Nephron (organoid): Measurements from ENCODE around the gene MOG.

ENCODE experiments used
- H3K27ac Mint-ChIP-seq, 3 experiments: 2 replicates each; pipeline ENCODE4 v1.8.0; 2020; ENCODE audit warnings: mixed read lengths in 3 of 3, mild to moderate bottlenecking in 2 of 3, moderate library complexity in 1 of 3
- H3K27me3 Mint-ChIP-seq: 2 replicates; pipeline ENCODE4 v1.8.0; 2021; ENCODE audit warnings: low read depth, mild to moderate bottlenecking, moderate library complexity, mixed read lengths
- H3K36me3 Mint-ChIP-seq: 2 replicates; pipeline ENCODE4 v1.8.0; 2020; ENCODE audit warnings: low read depth, mixed read lengths
- H3K4me1 Mint-ChIP-seq: 2 replicates; pipeline ENCODE4 v1.8.0; 2020; ENCODE audit warnings: mixed read lengths
- H3K4me3 Mint-ChIP-seq, 3 experiments: 2 replicates each; pipeline ENCODE4 v1.8.0; 2020; ENCODE audit warnings: mild to moderate bottlenecking in 3 of 3, mixed read lengths in 3 of 3, moderate library complexity in 2 of 3
- H3K9me3 Mint-ChIP-seq: 2 replicates; pipeline ENCODE4 v1.8.0; 2020; ENCODE audit warnings: mixed read lengths
- CTCF ChIP-seq, 3 experiments: fragments of 200-600 bp; sonication (generic); IDR thresholded peaks; one replicate each; pipeline ENCODE4 v1.5.0; 2021; ENCODE audit warnings: antibody characterized with exemption in 3 of 3; ENCODE audit not compliant: unreplicated experiment in 3 of 3

MOG gene

GRCh38 chr6:29708432-29709179, 51.7 kb downstream of the MOG start:
- Mint-ChIP-seq H3K27me3 (peaks cover 65% of the 10 kb centered on the region), H3K36me3 (no peaks in the 10 kb centered on the region), H3K4me1 (peaks cover 4% of the 10 kb centered on the region), H3K9me3 (no peaks in the 10 kb centered on the region), H3K27ac (no peak overlapping the region), H3K4me3 (no peak overlapping the region)
- no peak for TF ChIP-seq CTCF (IDR thresholded peaks at IDR 0.05; ENCODE audit: unreplicated experiment in 3 of 3)

GRCh38 chr6:29709188-29709587, 52.3 kb downstream of the MOG start:
- Mint-ChIP-seq H3K4me1 (peaks cover 4% of the 10 kb centered on the region), H3K27ac (no peak overlapping the region), H3K9me3 (no peaks in the 10 kb centered on the region), H3K4me3 (no peak overlapping the region), H3K36me3 (no peaks in the 10 kb centered on the region), H3K27me3 (peaks cover 63% of the 10 kb centered on the region)
- no peak for TF ChIP-seq CTCF (IDR thresholded peaks at IDR 0.05; ENCODE audit: unreplicated experiment in 3 of 3)

GRCh38 chr6:29710281-29710941, 53.5 kb downstream of the MOG start:
- H3K36me3 Mint-ChIP-seq = no peaks in the 10 kb centered on the region
- H3K4me1 Mint-ChIP-seq = peaks cover 4% of the 10 kb centered on the region
- TF ChIP-seq CTCF (IDR thresholded peaks at IDR 0.05; ENCODE audit: unreplicated experiment in 3 of 3) = no peak
- no peak overlapping the region for H3K4me3 Mint-ChIP-seq
- H3K27ac Mint-ChIP-seq = no peak overlapping the region
- H3K27me3 Mint-ChIP-seq = peaks cover 66% of the 10 kb centered on the region
- no peaks in the 10 kb centered on the region for H3K9me3 Mint-ChIP-seq

GRCh38 chr6:29720863-29721262, 64.0 kb downstream of the MOG start:
- no peaks in the 10 kb centered on the region for H3K9me3 Mint-ChIP-seq
- TF ChIP-seq CTCF (IDR thresholded peaks at IDR 0.05; ENCODE audit: unreplicated experiment in 3 of 3) = no peak
- H3K27ac Mint-ChIP-seq = no peak overlapping the region
- no peaks in the 10 kb centered on the region for H3K36me3 Mint-ChIP-seq
- no peak overlapping the region for H3K4me3 Mint-ChIP-seq
- H3K27me3 Mint-ChIP-seq = peaks cover 65% of the 10 kb centered on the region
- no peaks in the 10 kb centered on the region for H3K4me1 Mint-ChIP-seq
